ENCODE results near the gene NDUFS1.

DNA sequence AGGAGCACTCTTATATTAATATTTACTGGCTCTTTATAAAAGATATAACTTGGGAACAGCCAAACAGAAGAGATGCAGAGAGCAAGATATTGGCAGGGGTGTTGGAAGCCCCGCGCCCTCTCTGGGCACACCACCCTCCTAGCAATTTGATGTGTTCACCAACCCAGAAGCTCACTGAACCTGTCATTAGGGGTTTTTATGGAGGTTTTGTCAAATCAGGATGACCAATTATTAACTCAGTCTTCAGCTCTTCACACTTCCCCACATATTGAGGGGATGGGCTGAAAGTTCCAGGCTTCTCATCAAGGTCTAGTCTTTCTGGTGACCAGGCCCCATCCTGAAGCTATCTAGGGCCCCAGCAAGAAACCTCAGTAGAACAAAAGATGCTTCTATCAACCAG lies 62.4 kb downstream of the NDUFS1 start:
- no peak for TF ChIP-seq POLR2A (IDR thresholded peaks at IDR 0.05; ENCODE audit: low read depth, low read length)
- no peak for TF ChIP-seq CTCF (conservative IDR thresholded peaks at IDR 0.05; ENCODE audit: low read depth, low read length)
- TF ChIP-seq FOS (IDR thresholded peaks at IDR 0.05; ENCODE audit: low read depth, low read length) = no peak
- no peak for TF ChIP-seq MAFK (IDR thresholded peaks at IDR 0.05; ENCODE audit: low read depth, low read length)
- no peak for TF ChIP-seq CEBPB (IDR thresholded peaks at IDR 0.05; ENCODE audit: low read depth, low read length)
- TF ChIP-seq MXI1 (IDR thresholded peaks at IDR 0.05; ENCODE audit: borderline replicate concordance, low read depth, low read length) = no peak
- no peak for TF ChIP-seq RFX5 (IDR thresholded peaks at IDR 0.05; ENCODE audit: low read depth, low read length)
- no peak for TF ChIP-seq CHD1 (IDR thresholded peaks at IDR 0.05; ENCODE audit: low read depth, low read length)

Data from IMR-90 (cell line).